ENCODE measurements around the gene PARD3B.
A peak's percentile ranks its signal among the peaks of the same experiment; 100 is the strongest.

The PARD3B gene

GRCh38 chr2:205660521-205661124, 1115.3 kb downstream of the PARD3B start:
- DNase-seq (ENCODE audit: extremely low spot score, insufficient read length, low read depth) (no peak), FAIRE-seq (peak; percentile 12)

- no peak for DNase-seq (ENCODE audit: extremely low spot score, insufficient read length, low read depth)
- no peak for FAIRE-seq
Measured at GRCh38 chr2:205661281-205661680, 1116.0 kb downstream of the PARD3B start.

GRCh38 chr2:205662206-205662965, 1117.1 kb downstream of the PARD3B start:
- FAIRE-seq, result no peak
- no peak for DNase-seq (ENCODE audit: extremely low spot score, insufficient read length, low read depth)

GRCh38 chr2:205665791-205666190, 1120.5 kb downstream of the PARD3B start:
- FAIRE-seq, result no peak
- DNase-seq (ENCODE audit: extremely low spot score, insufficient read length, low read depth), result no peak

Measured in GM18507 (cell line).